ENCODE results near the gene MED27.

DNA sequence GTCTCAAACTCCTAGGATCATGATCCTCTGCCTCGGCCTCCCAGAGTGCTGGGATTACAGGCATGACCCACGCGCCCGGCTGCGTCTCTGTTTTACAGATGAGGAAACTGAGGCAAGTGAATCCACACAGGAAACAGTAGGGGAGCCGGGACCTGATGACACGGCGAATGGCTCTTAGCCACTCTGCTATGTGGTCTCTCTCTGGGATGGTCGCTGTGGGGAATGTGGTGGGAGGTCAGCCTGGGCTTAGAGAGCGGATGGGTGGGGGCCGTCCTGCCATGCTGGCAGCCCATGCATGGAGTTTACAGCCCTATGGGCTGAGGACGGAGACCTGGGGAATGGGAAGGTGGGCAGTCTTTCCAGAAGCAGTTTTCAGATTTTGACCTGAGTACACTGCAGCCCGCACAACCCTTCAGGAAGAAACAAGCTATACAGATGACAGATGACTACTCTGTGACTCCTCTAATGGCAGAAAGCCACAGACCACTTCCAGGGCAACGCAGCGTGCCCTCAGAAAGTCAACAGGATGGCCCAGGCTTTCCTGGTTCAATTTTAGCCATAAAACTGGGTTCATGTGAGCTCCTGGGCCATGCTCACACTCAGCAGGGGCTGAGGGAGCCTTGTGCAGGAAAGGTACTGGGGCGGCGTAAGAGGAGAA is 203.7 kb downstream of the MED27 start:
- TF ChIP-seq, protein P1, sequence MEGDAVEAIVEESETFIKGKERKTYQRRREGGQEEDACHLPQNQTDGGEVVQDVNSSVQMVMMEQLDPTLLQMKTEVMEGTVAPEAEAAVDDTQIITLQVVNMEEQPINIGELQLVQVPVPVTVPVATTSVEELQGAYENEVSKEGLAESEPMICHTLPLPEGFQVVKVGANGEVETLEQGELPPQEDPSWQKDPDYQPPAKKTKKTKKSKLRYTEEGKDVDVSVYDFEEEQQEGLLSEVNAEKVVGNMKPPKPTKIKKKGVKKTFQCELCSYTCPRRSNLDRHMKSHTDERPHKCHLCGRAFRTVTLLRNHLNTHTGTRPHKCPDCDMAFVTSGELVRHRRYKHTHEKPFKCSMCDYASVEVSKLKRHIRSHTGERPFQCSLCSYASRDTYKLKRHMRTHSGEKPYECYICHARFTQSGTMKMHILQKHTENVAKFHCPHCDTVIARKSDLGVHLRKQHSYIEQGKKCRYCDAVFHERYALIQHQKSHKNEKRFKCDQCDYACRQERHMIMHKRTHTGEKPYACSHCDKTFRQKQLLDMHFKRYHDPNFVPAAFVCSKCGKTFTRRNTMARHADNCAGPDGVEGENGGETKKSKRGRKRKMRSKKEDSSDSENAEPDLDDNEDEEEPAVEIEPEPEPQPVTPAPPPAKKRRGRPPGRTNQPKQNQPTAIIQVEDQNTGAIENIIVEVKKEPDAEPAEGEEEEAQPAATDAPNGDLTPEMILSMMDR (IDR thresholded peaks at IDR 0.05; ENCODE audit: borderline replicate concordance, extremely low read depth, low read length, poor library complexity, severe bottlenecking): no peak
- no peak for TF ChIP-seq EZH2 (IDR thresholded peaks at IDR 0.05; ENCODE audit: borderline replicate concordance, low read depth, low read length, severe bottlenecking)

All from DND-41 (cell line).